GM21390 (cell line): Measurements from ENCODE around the gene SPSB3.

ENCODE experiments used
- ATAC-seq: cut with Tn5 transposase; IDR thresholded peaks from one replicate; pipeline ENCODE4 v1.9.1; 2021; ENCODE audit not compliant: unreplicated experiment

The SPSB3 gene

DNA sequence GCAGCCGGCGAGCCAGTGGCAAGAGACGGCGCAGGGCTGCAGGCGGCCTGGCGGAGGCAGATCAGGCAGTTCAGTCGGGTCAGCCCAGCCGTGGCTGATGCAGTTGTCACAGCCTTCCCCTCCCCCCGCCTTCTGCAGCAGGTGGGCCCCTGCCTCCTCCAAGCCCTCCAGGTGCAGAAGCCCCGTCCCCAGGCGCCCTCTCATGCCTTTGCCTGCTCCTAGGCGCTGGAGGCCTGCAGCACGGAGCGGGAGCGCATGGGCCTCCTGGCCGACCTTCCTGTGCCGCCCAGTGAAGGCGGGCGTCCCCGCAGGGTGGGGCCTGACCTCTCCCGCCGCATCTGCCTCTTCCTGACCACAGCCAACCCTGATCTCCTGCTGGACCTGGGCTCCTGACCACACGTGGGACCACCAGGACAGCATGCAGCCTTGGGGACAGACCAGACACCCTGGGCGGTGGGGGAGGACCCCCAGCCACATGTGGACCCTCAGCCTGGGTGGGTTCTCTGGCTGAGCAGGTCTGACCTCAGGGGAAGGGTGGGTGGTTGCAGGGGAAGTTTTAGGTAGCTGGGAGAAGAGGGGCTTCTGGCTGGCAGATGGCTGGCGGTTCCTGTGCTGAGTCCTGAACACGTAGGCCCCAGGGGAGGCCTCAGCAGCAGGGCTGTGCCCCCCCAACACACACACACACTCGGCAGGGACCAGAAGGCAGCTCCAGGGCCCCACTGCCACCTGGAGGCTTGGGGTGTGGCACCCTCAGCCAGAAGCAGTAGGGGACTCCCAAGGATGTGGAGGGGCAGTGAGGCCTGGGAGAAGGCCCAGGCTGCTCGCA is 6.3 kb downstream of the SPSB3 start:
- ATAC-seq: no peak

DNA sequence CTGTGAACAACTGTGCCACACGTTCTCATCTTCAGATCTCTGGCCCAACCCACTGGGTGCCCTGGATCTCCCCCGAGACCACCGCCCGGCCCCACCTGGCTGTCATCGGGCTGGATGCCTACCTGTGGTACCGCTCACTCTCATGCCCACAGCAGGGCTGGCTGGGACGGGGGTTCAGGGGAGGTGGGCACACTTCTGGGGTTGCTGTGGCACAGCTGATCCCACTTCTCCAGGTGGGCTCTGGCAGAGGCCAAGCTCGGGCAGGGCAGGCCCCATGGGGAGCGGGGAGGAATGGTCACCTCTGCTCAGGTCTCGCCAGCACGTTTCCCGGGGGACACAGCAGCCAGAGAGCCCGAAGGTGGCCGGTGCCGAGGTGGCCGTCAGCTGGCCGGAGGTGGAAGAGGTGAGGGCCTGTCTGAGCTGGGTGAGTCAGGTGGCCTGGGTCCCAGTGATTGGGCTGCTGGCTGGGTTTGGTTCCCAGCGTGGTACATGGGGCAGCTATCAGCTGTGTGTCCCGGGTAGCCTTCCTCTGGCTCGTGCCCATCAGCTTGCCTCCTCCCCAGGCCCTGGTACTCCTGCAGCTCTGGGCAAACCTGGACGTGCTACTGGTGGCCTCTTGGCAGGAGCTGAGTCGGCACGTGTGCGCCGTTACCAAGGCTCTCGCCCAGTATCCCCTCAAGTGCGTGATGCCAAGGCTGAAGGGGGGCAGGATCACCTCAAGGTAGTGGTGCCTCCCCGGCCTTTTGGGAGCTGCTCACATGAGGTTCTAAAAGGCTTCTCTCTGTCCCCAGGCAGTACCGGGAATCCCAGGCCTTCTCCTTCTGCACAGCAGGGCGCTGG is 7.1 kb downstream of the SPSB3 start:
- no peak for ATAC-seq

DNA sequence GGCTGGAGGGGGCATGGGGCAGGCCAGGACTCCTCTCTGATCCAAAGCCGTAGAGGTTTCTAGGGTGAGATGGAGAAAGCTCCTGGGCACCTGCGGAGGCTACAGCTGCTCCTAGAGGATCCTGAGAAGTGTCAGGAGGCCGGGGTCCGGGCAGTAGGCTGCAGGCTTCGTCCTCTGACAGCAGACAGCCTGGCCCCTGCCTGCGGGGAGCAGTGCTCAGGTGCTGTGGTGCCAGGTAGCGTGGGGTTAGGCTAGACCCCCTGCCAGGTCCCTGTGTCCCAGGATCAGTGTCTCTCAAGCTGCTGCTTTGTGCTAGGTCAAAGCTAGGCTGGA is 8.0 kb downstream of the SPSB3 start:
- no peak for ATAC-seq

GRCh38 chr16:1773703-1774447 is 8.5 kb downstream of the SPSB3 start:
- ATAC-seq: no peak

DNA sequence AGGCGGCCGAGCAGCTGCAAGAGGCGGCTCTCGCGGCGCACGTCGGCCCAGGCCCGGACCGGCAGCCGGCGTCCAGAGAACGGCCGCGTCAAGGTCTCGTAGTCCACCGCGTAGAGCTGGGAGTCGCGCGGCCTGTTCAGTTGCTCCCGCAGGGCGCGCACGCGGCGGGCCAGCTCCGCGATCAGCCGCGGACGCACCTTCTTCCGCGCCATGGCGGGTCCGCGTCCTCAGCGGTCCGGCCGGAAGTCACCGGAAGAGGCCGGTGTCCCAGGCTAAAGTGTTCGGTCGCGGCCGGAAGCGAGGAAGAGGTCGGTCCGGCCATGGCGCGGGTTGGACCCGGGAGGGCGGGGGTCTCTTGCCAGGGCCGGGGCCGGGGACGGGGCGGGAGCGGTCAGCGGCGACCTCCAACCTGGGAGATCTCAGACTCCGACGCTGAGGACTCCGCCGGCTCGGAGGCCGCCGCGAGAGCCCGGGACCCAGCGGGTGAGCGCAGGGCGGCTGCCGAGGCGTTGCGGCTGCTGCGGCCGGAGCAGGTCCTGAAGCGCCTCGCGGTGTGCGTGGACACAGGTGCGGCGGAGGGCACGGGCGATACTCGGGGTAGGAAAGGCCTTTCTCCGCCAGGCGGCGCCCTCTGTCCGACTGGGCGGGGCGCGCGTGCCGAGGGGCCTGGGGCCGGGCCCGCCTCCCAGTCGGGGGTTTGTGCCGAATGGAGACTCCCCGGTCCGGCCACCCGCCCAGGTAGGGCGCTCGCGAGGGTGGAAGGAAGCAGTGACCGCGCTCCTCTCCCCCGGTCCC is 9.3 kb downstream of the SPSB3 start, which contains the start of gene MRPS34:
TSS of gene MRPS34 (minus strand) at position 227 of the 795 bp plus-strand sequence. CDS start at position 212, 15 bp downstream.
- ATAC-seq: no peak

DNA sequence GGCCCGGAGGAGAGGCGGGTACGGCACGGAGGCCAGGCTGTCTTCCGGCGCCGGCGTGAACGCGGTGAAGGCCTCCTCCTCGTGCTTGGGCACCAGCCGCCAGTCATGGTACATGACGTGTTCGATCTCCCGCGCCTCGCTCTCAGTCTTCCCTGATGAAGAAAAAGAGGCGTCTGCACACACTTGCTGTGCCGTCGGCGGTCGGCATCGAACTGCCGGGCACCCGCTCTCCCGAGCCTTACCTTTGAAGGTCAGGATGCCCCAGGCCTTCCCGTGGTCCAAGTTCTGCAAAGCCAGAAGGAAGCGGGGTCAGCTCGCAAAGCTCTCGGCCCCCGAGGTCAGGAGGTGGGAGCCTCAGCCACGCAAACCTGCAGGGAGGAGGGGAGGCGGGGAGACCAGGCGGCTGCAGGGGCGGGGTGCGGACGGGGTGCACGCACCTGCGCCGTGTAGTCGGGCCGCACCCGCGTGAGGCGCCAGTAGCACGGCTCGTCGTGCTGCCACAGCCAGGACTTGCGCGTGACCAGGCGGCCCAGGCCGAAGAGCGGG is 9.9 kb downstream of the SPSB3 start, which contains the start of gene EME2:
TSS of gene EME2 (plus strand) at position 449 of the 546 bp plus-strand sequence. CDS start 418 bp downstream, outside the sequence.
- ATAC-seq: no peak

GRCh38 chr16:1771864-1772361 is 10.5 kb downstream of the SPSB3 start:
- no peak for ATAC-seq

DNA sequence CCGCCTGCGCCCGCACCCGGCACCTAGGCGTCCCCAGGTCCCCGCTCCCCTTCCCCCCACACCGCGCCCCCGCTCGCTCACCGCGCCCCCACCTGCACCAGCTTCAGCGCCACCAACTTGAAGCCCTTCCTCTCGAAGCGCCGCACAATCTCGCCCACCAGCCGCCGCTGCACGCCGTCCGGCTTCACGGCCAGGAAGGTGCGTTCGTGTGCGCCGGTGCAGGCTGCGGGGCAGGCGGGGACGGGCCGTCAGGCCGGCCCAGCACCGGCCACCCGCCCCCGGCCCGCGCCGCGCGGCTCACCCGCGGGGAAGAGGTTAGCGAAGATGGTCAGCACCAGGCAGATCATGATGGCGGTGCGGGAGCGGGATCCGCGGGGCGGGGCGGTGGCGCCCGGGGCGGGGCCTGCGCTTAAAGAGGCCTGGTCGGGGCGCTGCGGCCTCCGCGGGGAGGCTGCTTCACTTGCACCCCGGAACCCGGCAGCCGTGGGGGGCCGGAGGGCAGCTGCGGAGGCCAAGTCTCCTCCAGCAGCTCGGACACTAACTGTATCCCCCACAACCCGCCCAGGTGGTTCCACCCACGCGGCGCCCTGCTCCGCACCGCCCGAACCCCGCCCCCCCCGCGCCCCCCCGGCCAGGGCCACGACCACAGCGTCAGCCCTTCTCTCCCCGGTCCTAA is 11.0 kb downstream of the SPSB3 start, which contains the start of gene NME3:
TSS of gene NME3 (minus strand) at position 356 of the 676 bp plus-strand sequence. CDS start at position 347, 9 bp downstream.
- ATAC-seq: no peak

- ATAC-seq: no peak
Measured at GRCh38 chr16:1770328-1771187, 11.8 kb downstream of the SPSB3 start.

DNA sequence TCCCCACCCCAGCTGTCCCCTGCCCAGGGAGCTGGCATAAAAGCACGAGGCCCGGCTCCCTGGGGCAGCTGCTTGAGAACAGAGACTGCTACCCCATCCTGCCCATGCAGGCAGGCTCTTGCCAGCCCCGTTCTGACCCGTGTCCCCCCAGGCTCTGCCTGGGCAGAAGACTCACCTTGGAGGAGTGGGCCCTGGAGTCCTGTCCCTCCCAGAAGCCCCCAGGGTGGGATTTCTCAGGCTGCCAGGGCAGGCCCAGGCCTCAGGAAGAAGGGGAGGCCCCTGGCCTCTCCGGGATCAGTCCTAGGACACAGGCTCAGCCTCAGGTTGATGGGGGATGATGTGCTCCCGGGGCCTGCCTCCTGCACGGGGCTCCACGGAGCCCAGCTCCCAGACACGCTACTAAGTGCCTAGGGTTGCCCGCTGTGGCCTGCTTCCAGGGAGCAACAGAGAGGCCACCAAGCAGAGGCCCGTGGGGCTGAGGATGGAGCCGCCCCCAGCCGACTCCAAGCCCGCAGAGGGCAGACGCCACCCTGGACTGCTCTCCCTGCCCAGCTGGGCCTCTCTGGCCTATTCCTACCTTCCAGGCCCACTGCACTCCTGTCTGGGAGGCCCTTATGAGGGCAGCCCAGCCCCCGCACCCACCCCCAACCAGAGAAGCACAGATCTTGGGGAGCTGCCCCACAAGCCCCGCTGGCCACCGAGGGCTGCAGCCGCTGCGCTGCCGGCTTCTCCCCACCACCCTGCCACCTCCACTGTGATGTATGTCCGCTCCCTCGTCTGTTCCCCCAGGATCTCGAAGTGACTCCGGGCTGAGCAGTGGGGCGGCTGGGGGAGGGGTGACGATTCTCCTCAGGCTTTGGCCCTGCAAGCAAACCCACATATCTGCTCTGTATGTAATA is 12.7 kb downstream of the SPSB3 start:
- ATAC-seq: no peak

GRCh38 chr16:1768767-1769401 is 13.5 kb downstream of the SPSB3 start:
- ATAC-seq: no peak

DNA sequence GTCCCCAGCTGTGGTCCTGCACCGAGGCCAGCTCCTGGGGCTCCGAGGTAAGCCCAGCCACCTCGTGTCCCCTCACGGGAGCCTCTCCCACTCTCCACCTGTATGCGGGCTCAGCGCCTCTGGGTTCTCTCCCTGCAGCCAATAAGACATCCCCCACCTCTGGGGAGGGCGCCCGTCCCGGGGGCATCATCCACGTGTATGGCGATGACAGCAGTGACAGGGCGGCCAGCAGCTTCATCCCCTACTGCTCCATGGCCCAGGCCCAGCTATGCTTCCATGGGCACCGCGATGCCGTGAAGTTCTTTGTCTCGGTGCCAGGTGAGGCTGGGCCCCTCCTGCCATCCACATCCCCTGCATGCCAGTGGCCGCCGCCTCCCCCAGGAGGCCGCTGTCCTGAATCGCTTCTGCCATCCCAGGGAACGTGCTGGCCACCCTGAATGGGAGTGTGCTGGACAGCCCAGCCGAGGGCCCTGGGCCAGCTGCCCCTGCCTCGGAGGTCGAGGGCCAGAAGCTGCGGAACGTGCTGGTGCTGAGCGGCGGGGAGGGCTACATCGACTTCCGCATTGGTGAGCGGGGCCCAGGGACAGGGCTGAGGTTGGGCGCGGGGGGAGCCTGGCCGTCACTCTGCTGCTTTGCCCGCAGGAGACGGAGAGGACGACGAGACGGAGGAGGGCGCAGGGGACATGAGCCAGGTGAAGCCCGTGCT is 14.2 kb downstream of the SPSB3 start:
- ATAC-seq: no peak

GRCh38 chr16:1767116-1767994 is 15.0 kb downstream of the SPSB3 start:
- ATAC-seq: no peak

DNA sequence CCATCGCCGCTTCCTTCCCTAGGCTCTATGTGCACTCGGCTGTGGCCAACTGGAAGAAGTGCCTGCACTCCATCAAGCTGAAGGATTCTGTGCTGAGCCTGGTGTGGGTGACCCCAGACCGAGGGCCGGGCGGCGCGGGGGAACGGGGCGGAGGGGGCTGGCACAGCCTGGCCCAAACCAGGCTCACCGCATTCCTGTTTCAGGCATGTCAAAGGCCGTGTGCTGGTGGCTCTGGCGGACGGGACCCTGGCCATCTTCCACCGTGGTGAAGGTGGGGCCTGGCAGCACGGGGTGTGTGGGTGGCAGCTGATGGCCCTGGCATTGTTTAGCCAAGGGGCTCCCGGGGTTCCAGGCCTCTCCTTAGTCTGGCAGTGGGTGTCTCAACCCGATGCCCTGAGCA is 15.7 kb downstream of the SPSB3 start:
- no peak for ATAC-seq

GRCh38 chr16:1766231-1766630 is 16.1 kb downstream of the SPSB3 start:
- ATAC-seq: no peak
